Fibroblast of peridontal ligament (primary cell): ENCODE data around the gene ZNF432.
"Not testable (repeated sequence)": the region's sequence is repeated elsewhere in the genome, so short reads cannot be mapped to it uniquely, and the experiment has no call there.

Experiments
- DNase-seq: peaks from one replicate; pipeline ENCODE4 v3.0.0-alpha.2; 2010; ENCODE audit errors: extremely low read depth

ZNF432 gene

DNA sequence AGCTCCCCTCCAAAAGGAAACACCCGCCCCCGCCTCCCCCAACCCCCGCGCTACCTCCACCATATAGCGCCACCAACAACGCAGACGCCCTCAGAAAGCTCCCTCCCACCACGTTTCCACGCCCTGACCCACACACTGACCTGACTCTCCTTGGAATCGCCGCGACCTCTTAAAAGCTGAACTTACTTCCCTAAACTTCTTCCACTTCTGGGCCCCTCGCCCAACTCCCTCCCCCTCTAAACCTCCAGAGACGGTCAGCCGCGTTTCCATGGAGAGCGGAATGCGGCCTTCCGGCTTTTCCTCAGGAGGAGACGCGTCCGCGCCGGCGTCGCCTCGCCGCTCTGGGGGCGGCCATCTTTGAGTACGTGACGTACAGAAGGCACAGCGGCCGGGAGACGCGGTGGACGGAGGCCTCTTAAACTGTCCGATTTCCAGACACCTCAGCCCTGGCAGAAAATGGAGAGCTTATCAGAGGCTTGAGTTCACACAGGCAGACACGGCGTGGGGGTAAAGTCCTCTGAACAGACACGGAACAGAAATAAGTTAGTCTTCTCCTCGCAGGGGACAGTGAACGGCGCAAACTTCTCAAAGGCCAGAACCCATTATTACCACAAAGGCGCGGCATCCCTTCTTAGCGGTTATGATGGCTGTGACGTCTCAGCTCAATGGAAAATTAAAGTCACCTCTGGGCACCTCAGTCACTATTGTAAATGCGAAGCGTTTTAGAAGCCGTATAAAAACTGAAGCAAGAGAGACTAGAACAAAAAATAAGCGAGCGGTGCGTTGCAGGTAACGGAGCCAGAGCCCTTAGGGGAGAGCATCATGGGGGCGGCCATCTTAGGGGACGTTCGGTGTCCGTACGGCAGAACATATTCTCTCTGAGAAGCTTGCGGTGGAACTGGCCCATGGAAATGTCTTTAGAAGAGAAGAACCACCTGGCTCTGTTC is at the start of gene ZNF432:
Gene ZNF432, minus strand, starts transcription at position 284 of the 947 bp plus-strand sequence. CDS start 1,970 bp downstream, outside the sequence.
- DNase-seq = peak; percentile 95

DNA sequence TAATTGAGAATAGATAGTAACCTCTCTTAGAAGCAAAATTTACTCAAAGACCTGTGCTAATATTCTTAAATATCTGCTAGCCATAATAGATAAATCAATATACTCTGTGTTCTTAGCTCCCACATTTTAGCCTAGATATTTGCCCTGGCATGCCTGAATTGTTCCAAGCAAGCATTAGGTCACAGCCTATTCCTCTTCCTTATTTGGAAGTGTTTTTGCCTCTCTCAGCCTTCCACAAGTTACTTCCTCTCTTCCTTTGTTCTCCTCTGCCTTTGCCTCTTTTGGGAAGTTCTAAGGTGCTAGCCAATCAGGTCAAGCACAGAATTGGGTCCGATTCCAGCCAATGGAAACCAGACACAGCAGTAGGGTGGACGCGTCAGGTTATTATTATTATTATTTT is 47.8 kb upstream of the ZNF432 start:
- peak; percentile 22 for DNase-seq

DNA sequence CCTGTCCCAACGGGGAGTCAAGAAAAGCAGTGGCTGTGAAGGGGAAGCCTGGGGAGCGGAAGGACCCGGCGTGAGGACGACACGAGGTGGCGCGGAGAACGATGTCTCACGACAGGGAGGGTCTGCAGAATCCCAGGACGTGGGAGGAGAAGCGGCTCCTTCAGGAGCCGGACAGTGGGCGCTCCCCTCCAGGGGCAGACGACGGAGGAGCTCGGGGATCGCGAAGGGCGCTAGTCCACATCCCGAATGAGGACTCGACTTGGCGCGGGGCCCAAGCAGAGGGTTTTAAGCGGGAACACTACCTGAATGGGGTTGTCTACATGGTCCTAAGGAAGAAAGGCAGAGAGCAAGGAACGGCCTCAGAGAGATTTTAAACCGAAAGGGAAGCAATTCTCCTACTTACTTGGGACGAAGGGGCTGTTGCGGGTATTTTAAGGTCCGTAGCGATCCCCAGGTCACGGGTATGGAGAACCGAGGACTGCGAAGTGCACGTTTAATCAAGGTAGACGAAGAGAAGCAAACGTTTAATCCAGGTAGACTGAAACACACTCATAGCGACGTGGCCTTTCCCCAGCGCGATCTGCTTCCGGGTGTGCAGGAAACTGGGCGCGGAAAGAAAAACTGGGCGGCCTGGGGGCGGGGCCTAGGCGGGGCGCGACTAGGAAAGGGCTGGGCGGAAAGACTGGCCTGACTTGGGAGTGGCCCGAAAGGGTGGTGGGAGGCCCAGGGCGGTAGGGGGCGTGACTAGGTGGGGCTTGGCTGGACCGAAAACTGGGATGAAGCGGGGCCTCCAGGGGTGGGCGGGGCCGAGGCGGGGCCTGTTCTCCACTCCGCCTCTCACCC is 46.8 kb upstream of the ZNF432 start, which contains the start of gene ZNF841:
Gene ZNF841, minus strand, starts transcription at position 594 of the 843 bp plus-strand sequence. CDS start 10,964 bp downstream, outside the sequence.
- peak; percentile 94 for DNase-seq

DNA sequence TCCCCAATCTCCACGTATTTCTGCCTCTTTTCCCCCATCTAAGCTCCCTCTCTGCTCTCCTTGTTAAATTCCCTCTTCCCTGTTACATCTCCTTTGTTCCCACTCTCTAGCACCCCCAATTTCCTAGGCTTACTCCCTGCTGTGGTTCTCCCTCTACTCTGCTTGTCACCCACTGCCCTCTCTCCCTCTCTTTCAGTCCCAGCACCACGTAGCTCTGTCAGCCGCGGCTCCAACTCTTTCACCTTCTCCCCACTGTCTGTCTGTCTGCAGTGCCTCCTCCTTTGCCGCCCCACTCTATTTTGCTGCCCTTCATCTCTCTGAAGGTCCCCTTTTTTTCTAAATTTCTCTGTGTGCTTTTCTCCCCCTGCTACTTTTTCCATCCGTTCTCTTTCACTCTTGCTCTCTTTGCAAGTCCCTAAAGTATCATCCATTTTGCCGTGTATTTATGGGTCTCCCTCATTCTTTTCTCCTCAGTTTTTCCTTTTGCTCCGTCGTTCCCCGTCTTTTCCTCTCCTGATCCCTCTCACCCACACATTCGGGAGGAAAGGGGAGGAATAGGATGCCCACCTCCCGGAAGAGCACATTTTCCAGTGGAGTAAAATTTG is 46.0 kb upstream of the ZNF432 start:
- peak; percentile 5 for DNase-seq

DNA sequence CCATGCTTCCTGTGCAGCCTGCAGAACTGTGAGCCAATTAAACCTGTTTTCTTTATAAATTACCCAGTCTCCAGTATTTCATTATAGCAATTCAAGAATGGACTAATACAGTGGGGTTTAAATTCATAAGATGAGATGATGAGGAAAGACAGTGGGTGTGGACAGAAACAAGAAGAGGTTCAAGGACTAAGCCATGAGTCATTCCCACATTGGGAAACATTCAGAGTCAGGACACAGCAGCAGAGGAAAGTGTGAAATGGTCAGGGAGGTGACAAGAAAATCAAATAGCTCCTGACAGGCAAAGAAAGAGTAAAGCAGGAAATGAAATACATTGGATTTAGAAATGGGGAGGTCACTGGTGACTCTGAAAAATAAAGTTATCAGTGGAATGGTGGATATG is 37.8 kb upstream of the ZNF432 start:
- DNase-seq = peak; percentile 2

DNA sequence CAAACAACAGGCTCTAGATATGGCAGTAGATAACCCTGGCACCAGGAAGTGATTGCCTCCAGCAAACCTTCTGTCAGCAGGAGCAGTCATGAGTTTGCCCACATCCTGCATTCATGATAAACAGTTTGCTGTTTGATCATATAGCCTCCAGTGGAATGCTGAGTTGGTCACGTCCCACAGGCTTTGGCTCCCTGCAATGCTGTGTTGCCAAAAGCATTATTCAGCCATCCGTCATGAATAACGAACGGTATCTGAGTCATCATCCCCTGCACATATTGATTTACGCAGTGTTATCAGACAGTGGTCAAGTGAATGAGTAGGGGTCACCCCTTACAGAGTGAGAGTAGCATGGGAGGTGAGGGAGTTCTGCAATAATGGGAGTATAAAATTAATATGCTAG is 21.9 kb upstream of the ZNF432 start:
- DNase-seq = no peak

DNA sequence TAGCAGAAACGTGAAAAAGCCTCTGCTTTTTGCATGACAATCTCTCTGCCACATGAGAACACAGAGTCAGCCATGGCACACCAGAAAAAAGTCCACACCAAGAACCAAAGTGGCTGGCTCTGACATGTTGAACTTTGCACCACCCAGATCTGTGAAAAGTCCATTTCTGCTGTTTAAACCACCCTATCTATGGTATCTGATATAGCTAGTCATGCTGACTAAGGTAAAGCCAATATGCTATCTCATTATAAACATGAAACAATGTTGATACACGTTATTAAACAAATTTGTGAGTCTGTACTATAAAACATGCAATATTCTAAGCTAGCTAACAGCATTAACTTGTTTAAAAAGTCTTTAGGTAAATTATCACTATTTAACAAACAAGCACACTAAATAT is 21.0 kb upstream of the ZNF432 start:
- DNase-seq = no peak

DNA sequence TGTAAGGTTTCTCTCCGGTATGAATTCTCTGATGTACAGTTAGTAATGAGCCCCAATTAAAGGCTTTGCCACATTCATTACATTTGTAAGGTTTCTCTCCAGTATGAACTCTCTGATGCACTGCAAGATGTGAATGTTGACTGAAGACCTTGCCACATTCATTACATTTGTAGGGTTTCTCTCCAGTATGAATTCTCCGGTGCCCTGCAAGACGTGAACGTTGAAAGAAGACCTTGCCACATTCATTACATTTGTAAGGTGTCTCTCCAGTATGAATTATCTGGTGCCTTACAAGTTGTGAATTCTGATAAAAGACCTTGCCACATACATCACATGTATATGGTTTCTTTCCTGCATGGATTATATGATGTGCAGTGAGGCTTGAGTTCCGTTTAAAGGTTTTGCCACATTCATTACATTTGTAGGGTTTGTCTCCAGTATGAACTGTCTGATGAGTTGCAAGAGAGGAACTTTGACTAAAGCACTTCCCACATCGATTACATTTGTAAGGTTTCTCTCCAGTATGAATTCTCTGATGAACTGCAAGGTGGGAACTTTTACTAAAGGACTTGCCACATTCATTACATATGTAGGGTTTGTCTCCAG is 17.7 kb upstream of the ZNF432 start:
- no peak for DNase-seq

DNA sequence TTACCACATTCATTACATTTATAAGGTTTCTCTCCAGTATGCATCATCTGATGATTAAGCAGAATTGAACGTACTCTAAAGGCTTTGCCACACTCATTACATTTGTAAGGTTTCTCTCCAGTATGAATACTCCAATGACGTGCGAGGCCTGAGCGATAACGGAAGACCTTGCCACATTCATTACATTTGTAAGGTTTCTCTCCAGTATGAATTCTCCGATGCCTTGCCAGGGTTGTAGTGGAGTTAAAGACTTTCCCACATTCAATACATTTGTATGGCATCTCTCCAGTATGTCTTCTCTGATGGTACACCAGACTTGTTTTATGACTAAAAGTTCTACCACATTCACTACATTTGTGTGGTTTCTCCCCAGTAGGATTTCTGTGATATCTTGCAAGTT is 16.8 kb upstream of the ZNF432 start:
- no peak for DNase-seq

DNA sequence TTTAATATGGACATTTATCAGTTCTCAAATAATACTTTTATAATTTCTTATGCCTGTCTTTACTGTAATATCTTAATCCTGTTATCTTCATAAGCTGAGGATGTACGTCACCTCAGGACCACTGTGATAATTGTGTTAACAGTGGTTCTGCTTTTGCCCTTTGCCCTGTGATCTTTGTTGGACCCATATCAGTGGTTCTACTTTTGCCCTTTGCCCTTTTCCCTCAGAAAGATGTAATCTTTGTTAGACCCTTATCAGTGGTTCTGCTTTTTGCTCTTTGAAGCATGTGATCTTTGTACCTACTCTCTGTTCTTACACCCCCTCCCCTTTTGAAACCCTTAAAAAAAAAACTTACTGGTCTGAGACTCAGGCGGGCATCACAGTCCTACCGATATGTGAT is 7.8 kb upstream of the ZNF432 start:
- not testable (repeated sequence) for DNase-seq

DNA sequence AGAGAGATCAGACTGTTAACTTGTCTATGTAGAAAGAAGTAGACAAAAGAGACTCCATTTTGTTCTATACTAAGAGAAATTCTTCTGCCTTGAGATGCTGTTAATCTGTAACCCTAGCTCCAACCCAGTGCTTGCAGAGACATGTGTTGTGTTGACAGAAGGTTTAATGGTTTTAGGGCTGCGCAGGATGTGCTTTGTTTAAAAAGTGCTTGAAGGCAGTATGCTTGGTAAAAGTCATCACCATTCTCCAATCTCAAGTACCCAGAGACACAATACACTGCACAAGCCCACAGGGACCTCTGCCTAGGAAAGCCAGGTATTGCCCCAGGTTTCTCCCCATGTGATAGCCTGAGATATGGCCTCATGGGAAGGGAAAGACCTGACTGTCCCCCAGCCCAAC is 3.1 kb upstream of the ZNF432 start:
- not testable (repeated sequence) for DNase-seq

DNA sequence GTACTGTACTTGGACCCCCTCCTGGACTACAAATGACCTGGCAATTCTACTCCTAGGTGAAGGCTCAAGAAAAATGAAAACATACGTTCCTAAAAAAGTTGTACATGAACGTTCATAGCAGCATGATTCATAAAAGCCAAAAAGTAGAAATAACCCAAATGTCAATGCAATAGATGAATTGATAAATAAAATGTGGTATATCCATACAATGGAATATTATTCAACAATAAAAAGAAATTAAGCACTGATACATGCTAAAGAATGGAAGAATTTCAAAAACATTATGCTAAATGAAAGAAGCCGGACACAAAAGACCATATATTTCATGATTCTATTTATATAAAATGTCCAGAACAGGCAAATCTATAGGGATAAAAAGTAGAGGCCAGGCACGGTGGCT is 9.5 kb downstream of the ZNF432 start:
- DNase-seq = no peak

DNA sequence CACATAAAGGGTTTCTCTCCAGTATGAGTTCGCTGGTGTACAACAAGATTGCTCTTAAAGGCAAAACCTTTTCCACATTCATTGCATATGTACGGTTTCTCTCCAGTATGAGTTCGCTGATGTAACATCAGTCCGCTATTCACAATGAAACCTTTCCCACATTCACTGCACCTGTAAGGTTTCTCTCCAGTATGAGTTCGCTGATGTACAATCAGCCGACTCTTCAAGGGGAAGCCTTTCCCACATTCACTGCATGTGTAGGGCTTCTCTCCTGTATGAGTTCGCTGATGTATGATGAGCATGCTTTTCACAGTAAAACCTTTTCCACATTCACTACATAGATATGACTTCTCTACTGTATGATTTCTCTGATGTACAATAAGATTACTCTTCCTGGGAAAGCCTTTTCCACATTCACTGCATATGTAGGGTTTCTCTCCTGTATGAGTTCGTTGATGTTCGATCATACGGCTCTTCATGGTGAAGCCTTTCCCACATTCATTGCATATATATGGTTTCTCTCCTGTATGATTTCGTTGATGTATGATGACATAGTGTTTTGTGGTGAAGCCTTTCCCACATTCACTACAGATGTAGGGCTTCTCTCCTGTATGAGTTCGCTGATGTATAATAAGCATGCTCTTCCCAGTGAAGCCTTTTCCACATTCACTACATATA is 14.4 kb downstream of the ZNF432 start:
- no peak for DNase-seq

DNA sequence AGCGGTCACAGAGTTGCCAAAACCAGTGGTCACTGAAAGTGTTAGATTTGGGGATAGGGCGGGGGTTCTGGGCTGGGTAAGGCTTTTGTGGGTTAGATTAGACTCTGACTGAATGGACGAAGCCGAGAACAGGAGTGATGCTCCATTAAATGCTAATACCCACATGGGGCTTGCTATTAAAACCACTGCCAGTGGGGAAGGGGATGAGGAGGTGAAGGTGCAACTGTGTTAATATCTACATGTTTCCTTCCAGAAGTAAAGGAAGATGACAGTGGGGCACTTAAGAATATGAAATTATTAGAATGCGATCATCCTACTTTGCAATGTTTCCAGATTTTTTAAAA is 19.9 kb downstream of the ZNF432 start:
- DNase-seq = no peak

DNA sequence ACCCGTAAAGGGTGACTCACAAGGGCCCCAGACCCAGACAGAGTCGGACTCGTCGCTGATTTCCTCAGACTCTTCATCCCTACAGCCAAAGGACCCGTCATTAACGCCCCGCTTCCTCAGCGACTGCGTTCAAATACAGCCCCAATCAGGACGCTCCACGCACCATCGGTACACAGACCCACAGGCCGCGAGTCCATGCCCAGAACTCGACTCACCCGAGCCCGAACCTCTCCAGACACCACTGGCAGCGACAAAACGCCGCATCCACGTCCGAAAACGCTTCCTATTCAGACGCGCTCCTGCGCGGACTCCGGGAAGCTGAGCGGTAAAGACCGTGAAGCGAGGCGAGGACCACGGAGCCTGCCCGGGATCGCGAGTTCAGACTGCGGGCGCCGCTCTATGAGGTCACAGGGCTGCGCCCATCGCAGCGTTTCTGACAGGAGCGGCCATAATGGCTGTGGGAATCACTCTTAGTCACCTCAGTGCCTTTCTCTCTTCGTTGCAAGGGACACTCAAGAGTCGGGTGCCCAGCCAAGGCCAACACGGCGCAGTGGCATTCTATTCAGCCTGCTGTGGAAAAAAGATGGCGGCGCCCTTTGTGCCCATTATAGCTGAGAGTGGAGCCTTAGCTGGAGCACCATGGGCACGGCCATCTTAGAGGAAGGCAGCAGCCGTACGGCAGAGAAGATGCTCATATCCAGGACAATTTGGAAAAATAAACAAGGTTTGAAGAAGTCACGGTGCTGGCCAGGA is 20.4 kb downstream of the ZNF432 start, which contains the start of gene ZNF614:
Gene ZNF614, minus strand, starts transcription at position 353 of the 753 bp plus-strand sequence. CDS start 2,634 bp downstream, outside the sequence.
- DNase-seq = peak; percentile 87

DNA sequence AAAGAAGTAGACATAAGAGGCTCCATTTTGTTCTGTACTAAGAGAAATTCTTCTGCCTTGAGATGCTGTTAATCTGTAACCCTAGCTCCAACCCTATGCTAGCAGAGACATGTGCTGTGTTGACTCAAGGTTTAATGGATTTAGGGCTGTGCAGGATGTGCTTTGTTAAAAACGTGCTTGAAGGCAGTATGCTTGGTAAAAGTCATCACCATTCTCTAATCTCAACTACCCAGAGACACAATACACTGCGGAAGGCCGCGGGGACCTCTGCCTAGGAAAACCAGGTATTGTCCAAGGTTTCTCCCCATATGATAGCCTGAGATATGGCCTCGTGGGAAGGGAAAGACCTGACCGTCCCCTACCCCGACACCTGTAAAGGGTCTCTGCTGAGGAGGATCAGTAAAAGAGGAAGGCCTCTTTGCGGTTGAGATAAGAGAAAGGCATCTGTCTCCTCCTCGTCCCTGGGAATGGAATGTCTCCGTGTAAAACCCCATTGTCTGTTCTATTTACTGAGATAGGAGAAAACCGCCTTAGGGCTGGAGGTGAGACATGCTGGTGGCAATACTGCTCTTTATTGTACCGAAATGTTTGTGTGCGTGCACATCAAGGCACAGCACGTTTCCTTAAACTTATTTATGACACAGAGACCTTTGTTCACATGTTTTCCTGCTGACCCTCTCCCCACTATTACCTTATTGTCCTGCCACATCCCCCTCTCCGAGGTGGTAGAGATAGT is 22.2 kb downstream of the ZNF432 start:
- not testable (repeated sequence) for DNase-seq

DNA sequence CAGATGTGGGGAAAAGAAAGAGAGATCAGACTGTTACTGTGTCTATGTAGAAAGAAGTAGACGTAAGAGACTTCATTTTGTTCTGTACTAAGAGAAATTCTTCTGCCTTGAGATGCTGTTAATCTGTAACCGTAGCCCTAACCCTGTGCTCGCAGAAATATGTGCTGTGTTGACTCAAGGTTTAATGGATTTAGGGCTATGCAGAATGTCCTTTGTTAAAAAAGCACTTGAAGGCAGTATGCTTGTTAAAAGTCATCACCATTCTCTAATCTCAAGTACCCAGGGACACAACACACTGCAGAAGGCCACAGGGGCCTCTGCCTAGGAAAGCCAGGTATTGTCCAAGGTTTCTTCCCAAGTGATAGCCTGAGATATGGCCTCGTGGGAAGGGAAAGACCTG is 24.2 kb downstream of the ZNF432 start:
- DNase-seq = not testable (repeated sequence)

DNA sequence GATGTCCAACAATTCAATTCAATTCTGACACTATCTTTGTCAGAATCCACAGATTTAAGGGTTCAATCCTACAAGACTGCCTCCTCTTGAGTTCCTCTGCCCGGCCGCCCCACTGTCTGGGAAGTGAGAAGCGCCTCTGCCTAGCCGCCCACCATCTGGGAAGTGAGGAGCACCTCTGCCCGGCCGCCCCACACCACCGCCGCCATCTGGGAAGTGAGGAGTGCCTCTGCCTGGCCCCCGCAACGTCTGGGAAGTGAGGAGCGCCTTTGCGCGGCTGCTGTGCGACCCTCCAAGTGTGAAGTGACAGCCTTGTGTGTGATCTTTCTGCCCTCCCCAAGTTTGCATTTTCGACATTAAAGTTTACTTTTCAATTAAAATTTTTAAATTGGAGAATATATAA is 26.4 kb downstream of the ZNF432 start:
- DNase-seq = no peak

DNA sequence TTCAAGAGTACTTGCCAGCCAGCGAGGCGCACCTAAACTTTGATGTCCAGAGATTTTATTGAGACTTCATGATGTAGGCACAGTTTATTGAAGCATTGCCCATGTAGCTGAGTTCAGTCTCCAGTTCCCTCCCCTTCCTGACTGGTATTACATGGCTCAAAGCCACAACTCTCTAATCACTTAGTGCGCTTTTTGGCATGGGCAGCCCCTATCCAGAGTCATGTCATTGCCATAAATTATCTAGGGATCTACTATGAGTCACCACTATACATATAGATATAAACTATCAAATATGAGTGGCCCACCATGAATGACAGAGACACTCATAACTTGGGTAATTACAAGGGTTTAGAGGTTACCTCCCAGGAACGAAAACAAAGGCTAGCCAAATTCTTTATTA is 28.1 kb downstream of the ZNF432 start:
- no peak for DNase-seq

DNA sequence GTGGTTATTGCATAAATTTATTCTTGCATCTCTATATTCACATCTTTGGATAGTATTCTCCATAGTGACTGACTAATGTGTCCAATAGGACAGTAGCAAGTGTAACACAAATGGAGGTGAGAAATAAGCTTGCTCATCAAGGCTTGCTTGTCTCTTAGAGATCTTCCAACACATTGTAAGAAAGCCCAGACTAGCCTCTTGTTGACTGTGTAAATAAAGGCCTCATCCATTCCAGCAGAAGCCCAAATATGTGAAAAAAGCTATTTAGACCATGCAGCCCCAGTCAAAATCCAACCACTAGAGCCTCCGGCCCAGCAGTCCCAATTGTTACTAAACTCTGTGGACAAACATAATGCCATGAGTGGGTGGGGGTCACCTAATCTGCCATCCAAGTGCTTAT is 38.0 kb downstream of the ZNF432 start:
- DNase-seq = no peak
